Smooth muscle cell (in vitro differentiated cells): Measurements from ENCODE around the gene TRMT112. TPM values are rescaled to one million over a fixed set of nuclear protein-coding genes. Genes with fewer than 3 reads are reported as not detected.

Experiments
- DNase-seq: peaks from one replicate; lab custom pipeline; 2025; ENCODE audit not compliant: unreplicated experiment; lab: John Stamatoyannopoulos, UW
- H2AFZ ChIP-seq: fragments of 200-600 bp; sonication (generic); 2 replicates; pipeline ENCODE4 v1.6.0; 2016; ENCODE audit warnings: antibody characterized with exemption, low read depth, mild to moderate bottlenecking
- H3F3A ChIP-seq: fragments of 200-600 bp; sonication (generic); 2 replicates; pipeline ENCODE4 v1.6.0; 2017; ENCODE audit warnings: antibody characterized with exemption, low read depth
- H3K27ac ChIP-seq: fragments of 200-600 bp; sonication (generic); 2 replicates; pipeline ENCODE4 v1.5.1; 2016; ENCODE audit warnings: low read depth, mild to moderate bottlenecking
- H3K27me3 ChIP-seq: fragments of 200-600 bp; sonication (generic); 2 replicates; pipeline ENCODE4 v1.6.1; 2016; ENCODE audit warnings: low read depth, mild to moderate bottlenecking
- H3K36me3 ChIP-seq: fragments of 200-600 bp; sonication (generic); 2 replicates; pipeline ENCODE4 v1.5.1; 2016; ENCODE audit warnings: low read depth
- H3K4me1 ChIP-seq: fragments of 200-600 bp; sonication (generic); 2 replicates; pipeline ENCODE4 v1.5.1; 2016; ENCODE audit warnings: low read depth
- H3K4me2 ChIP-seq: fragments of 200-600 bp; sonication (generic); 2 replicates; pipeline ENCODE4 v1.6.0; 2016; ENCODE audit warnings: mild to moderate bottlenecking
- H3K4me3 ChIP-seq: fragments of 200-600 bp; sonication (generic); 2 replicates; pipeline ENCODE4 v1.5.1; 2016; ENCODE audit warnings: mild to moderate bottlenecking
- H3K79me2 ChIP-seq: fragments of 200-600 bp; sonication (generic); 2 replicates; pipeline ENCODE4 v1.6.0; 2016; ENCODE audit warnings: low read depth, mild to moderate bottlenecking
- H3K9ac ChIP-seq: fragments of 200-600 bp; sonication (generic); 2 replicates; pipeline ENCODE4 v1.6.0; 2016; ENCODE audit warnings: low read depth
- H3K9me3 ChIP-seq: fragments of 200-600 bp; sonication (generic); replicated peaks from 2 replicates; pipeline ENCODE4 v1.5.1; 2016; ENCODE audit warnings: low read depth
- H4K20me1 ChIP-seq: fragments of 200-600 bp; sonication (generic); 2 replicates; pipeline ENCODE4 v1.6.0; 2016; ENCODE audit warnings: low read depth
- CTCF ChIP-seq: fragments of 200-600 bp; sonication (generic); IDR thresholded peaks from 2 replicates; pipeline ENCODE4 v1.5.1; 2017; ENCODE audit warnings: borderline replicate concordance, mild to moderate bottlenecking, antibody characterized with exemption; ENCODE audit not compliant: insufficient read depth, poor library complexity, severe bottlenecking
- WGBS: methylation state at CpG from one replicate; pipeline ENCODE4 v1.1.7; 2016; ENCODE audit warnings: low lambda C conversion rate; 5-methylcytosine and 5-hydroxymethylcytosine counted together
- polyA plus RNA-seq: library from polyadenylated mRNA; unstranded; fragments of >200 nt; fragmentation: Nextera tagmentation; extraction: Ambion mirVana; gene quantifications from 2 replicates; pipeline ENCODE4 v1.2.1, GENCODE V29; 2016
- total RNA-seq: library from RNA; depleted of rRNA; stranded (reverse); fragments of >200 nt; gene quantifications from 2 replicates; pipeline ENCODE4 v1.2.3, GENCODE V29; 2014

TRMT112 gene
- total and polyA plus RNA-seq, 2 experiments from 2014 or later = 285 to 327 TPM

- no peak overlapping the region for H2AFZ ChIP-seq
- no peak overlapping the region for H3K4me2 ChIP-seq
- H3K9ac ChIP-seq = no peak overlapping the region
- no peaks in the 10 kb centered on the region for H3K9me3 ChIP-seq
- H3K79me2 ChIP-seq = no peaks in the 10 kb centered on the region
- 85% methylated on average over 4 of the region's 4 CpGs for WGBS
- DNase-seq = no peak
- H3K4me1 ChIP-seq = peaks cover 7% of the 10 kb centered on the region
- no peak overlapping the region for H3K27ac ChIP-seq
- H3K36me3 ChIP-seq = no peaks in the 10 kb centered on the region
- no peaks in the 10 kb centered on the region for H4K20me1 ChIP-seq
- no peaks in the 10 kb centered on the region for H3F3A ChIP-seq
- H3K4me3 ChIP-seq = no peak overlapping the region
- H3K27me3 ChIP-seq = no peaks in the 10 kb centered on the region
- no peak for TF ChIP-seq CTCF
Measured at GRCh38 chr11:64339286-64339685, 21.9 kb upstream of the TRMT112 start.

- Histone ChIP-seq H4K20me1 (no peaks in the 10 kb centered on the region), H3K4me2 (no peak overlapping the region), H3K79me2 (no peaks in the 10 kb centered on the region), H3K36me3 (no peaks in the 10 kb centered on the region), H2AFZ (no peak overlapping the region), H3K9ac (no peak overlapping the region), H3F3A (no peaks in the 10 kb centered on the region), H3K27me3 (no peaks in the 10 kb centered on the region), H3K27ac (no peak overlapping the region), H3K9me3 (no peaks in the 10 kb centered on the region), H3K4me3 (no peak overlapping the region), H3K4me1 (peaks cover 7% of the 10 kb centered on the region)
- DNase-seq = no peak
- WGBS = 84% methylated on average over 2 of the region's 8 CpGs
- no peak for TF ChIP-seq CTCF
Measured at GRCh38 chr11:64338716-64339115, 21.4 kb upstream of the TRMT112 start.

- Histone ChIP-seq H3K27me3 (no peaks in the 10 kb centered on the region), H3K4me2 (no peak overlapping the region), H3F3A (no peaks in the 10 kb centered on the region), H3K27ac (no peak overlapping the region), H4K20me1 (no peaks in the 10 kb centered on the region), H3K36me3 (no peaks in the 10 kb centered on the region), H2AFZ (no peak overlapping the region), H3K9ac (no peak overlapping the region), H3K79me2 (no peaks in the 10 kb centered on the region), H3K4me3 (no peak overlapping the region), H3K9me3 (no peaks in the 10 kb centered on the region), H3K4me1 (peaks cover 7% of the 10 kb centered on the region)
- TF ChIP-seq CTCF = no peak
- DNase-seq = no peak
- WGBS = 85% methylated on average over 8 of the region's 8 CpGs
Measured at GRCh38 chr11:64337538-64338249, 20.3 kb upstream of the TRMT112 start.
